Endodermal cell (in vitro differentiated cells): ENCODE results near the gene INSC. TPM values are rescaled to one million over a fixed set of nuclear protein-coding genes. Genes with fewer than 3 reads are reported as not detected.

Experiments
- DNase-seq: peaks from one replicate; pipeline ENCODE4 v3.0.0-alpha.2; 2017
- H3K27ac ChIP-seq: 2 replicates; pipeline ENCODE4 v1.5.1; 2013; ENCODE audit warnings: mild to moderate bottlenecking, low read depth, low read length, moderate library complexity
- H3K27me3 ChIP-seq: 2 replicates; pipeline ENCODE4 v1.6.1; 2013; ENCODE audit warnings: mild to moderate bottlenecking, low read length, moderate library complexity; ENCODE audit not compliant: insufficient read depth, control insufficient read depth, poor library complexity, severe bottlenecking
- H3K36me3 ChIP-seq: 2 replicates; pipeline ENCODE4 v1.7.0; 2013; ENCODE audit warnings: mild to moderate bottlenecking, low read length, moderate library complexity; ENCODE audit not compliant: control insufficient read depth, insufficient read depth
- H3K4me1 ChIP-seq: one replicate; pipeline ENCODE4 v1.7.0; 2013; ENCODE audit warnings: low read length; ENCODE audit not compliant: control insufficient read depth, insufficient read depth
- H3K4me3 ChIP-seq: 2 replicates; pipeline ENCODE4 v1.5.1; 2013; ENCODE audit warnings: mild to moderate bottlenecking, low read length, moderate library complexity
- H3K9ac ChIP-seq: 2 replicates; pipeline ENCODE4 v1.6.1; 2013; ENCODE audit warnings: mild to moderate bottlenecking, low read length, moderate library complexity; ENCODE audit not compliant: poor library complexity, severe bottlenecking; ENCODE audit errors: extremely low read depth
- H3K9me3 ChIP-seq: 2 replicates; pipeline ENCODE4 v1.6.1; 2013; ENCODE audit warnings: mild to moderate bottlenecking, low read length, moderate library complexity; ENCODE audit not compliant: control insufficient read depth
- H3K27ac Mint-ChIP-seq: 2 replicates; pipeline ENCODE4 v1.8.0; 2020; ENCODE audit warnings: mixed read lengths
- H3K27me3 Mint-ChIP-seq: 2 replicates; pipeline ENCODE4 v1.8.0; 2021; ENCODE audit warnings: mild to moderate bottlenecking, mixed read lengths; ENCODE audit not compliant: insufficient read depth
- H3K36me3 Mint-ChIP-seq: 2 replicates; pipeline ENCODE4 v1.8.0; 2020; ENCODE audit warnings: low read depth, mixed read lengths
- H3K4me1 Mint-ChIP-seq: 2 replicates; pipeline ENCODE4 v1.8.0; 2020; ENCODE audit warnings: mixed read lengths
- H3K4me3 Mint-ChIP-seq: 2 replicates; pipeline ENCODE4 v1.8.0; 2020; ENCODE audit warnings: mild to moderate bottlenecking, moderate library complexity, mixed read lengths
- H3K9me3 Mint-ChIP-seq: 2 replicates; pipeline ENCODE4 v1.8.0; 2020; ENCODE audit warnings: mild to moderate bottlenecking, mixed read lengths
- CTCF ChIP-seq: fragments of 200-600 bp; sonication (generic); conservative IDR thresholded peaks from 2 replicates; pipeline ENCODE4 v1.5.0; 2021; ENCODE audit warnings: antibody characterized with exemption, mild to moderate bottlenecking
- whole genome bisulfite sequencing, 2 experiments: methylation state at CpG; one replicate each; pipeline versions ENCODE4 v1.1.5 to v1.1.7; 2013; ENCODE audit warnings: missing lambda C conversion rate in 2 of 2, mixed read lengths in 1 of 2; ENCODE audit not compliant: insufficient coverage in 1 of 2, insufficient read length in 1 of 2; 5-methylcytosine and 5-hydroxymethylcytosine counted together
- total RNA-seq, 2 donors: library from RNA; stranded (reverse); fragmentation: NEBNext Ultra II Directional in 1 of 2; extraction: Animal tissue kit (Norgen Biotek cat#: 25700) in 1 of 2; gene quantifications; 2 replicates in 1 of 2; 3 replicates in 1 of 2; pipeline ENCODE4 v1.2.1, GENCODE V29; 2021

Gene INSC
- total RNA-seq, 2 donors from 2014 or later: not detected

DNA sequence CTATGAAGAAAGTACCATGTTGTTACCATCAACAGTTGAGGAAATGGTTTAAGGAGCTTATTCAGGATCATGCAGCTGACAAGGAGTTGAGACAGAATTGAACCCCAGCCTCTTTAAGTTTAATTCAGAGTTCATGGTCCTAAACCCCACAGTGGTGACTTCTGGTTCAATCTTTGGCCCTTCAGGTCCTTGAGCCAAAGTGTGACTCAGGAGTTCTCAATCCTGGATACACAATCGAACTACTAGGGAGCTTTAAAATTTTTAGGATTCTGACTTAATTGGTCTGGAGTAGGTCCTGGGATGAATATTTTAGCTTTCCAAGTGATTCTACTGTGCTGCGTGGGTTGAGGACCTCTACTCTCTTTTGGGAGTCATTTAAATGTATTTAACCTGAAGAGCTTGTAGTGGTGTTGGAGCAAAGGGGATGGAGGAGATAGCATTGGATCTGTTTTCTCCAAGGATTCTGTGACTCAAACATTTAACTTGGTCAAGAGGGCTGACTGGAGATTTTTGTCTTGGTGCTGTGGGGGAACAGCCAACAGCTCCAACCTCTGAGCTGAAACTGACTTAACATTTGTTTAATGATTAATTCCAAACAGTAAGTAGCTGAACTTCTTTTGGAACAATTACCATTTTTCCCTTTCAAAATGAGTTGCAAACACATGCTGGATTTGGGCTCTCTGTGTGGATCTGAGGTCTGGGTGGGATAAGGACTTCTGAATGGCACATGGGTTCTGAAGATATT lies 80.1 kb downstream of the INSC start:
- no peak overlapping the region for H3K4me3 ChIP-seq
- DNase-seq: peak; percentile 9
- no peaks in the 10 kb centered on the region for H3K9me3 ChIP-seq
- H3K4me3 Mint-ChIP-seq: no peak overlapping the region
- H3K36me3 ChIP-seq: no peaks in the 10 kb centered on the region
- no peak overlapping the region for H3K27ac Mint-ChIP-seq
- TF ChIP-seq CTCF: no peak
- peaks cover 9% of the 10 kb centered on the region for H3K4me1 Mint-ChIP-seq
- peaks cover 7% of the 10 kb centered on the region for H3K27me3 Mint-ChIP-seq
- no peak overlapping the region for H3K27ac ChIP-seq
- H3K9ac ChIP-seq: no peak overlapping the region
- 90 to 100% methylated on average over 1 to 2 of the region's 2 CpGs for WGBS, 2 experiments
- no peaks in the 10 kb centered on the region for H3K9me3 Mint-ChIP-seq
- peaks cover 2% of the 10 kb centered on the region for H3K27me3 ChIP-seq
- H3K36me3 Mint-ChIP-seq: no peaks in the 10 kb centered on the region
- peaks cover 4% of the 10 kb centered on the region for H3K4me1 ChIP-seq

DNA sequence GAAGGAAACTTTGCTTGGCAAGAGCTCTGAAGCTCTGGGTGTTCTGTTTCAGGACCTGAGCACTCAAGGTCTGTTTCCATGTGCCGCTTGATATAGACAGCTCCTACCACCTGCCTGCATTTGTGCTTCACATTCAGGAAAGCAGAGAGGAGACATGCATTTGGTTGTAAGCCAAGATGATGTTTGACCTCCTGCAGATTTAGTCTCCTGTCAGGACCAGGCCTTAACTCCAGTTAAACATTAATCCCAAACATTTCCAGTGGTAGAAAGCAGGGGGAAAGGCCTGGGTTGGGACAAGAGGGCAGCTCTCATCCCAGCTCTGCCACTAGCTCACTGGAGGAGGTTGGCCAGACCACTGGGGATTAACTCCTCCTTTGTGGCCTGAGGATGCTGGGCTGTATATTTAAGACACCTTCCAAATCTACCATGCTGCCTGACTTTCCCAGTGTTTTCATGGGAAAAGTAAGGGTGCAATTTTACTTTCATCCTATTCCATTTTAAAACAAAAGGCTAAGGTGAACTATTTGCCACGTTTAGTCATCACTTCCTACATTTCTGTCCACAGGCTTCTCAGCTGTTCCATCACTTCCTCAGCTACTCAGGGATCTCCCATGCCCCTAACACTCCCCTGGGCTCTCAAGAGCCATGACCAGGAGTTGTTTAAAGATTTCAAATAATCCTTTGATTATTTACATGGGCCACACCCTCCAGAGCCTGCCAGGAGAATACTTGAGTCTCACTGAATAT lies 80.9 kb downstream of the INSC start:
- H3K27ac Mint-ChIP-seq: no peak overlapping the region
- peaks cover 8% of the 10 kb centered on the region for H3K27me3 ChIP-seq
- TF ChIP-seq CTCF: no peak
- H3K36me3 ChIP-seq: no peaks in the 10 kb centered on the region
- H3K4me3 ChIP-seq: no peak overlapping the region
- H3K27ac ChIP-seq: no peak overlapping the region
- H3K4me3 Mint-ChIP-seq: no peak overlapping the region
- peaks cover 9% of the 10 kb centered on the region for H3K4me1 Mint-ChIP-seq
- H3K9me3 ChIP-seq: no peaks in the 10 kb centered on the region
- peak; percentile 33 for DNase-seq
- H3K9ac ChIP-seq: no peak overlapping the region
- no peaks in the 10 kb centered on the region for H3K9me3 Mint-ChIP-seq
- WGBS, 2 experiments: 79 to 90% methylated on average over 2 of the region's 2 CpGs
- H3K4me1 ChIP-seq: peaks cover 4% of the 10 kb centered on the region
- H3K36me3 Mint-ChIP-seq: no peaks in the 10 kb centered on the region
- peaks cover 11% of the 10 kb centered on the region for H3K27me3 Mint-ChIP-seq

- Histone ChIP-seq H3K36me3 (no peaks in the 10 kb centered on the region), H3K4me1 (peaks cover 4% of the 10 kb centered on the region), H3K27me3 (peaks cover 8% of the 10 kb centered on the region), H3K9ac (no peak overlapping the region), H3K4me3 (no peak overlapping the region), H3K27ac (no peak overlapping the region), H3K9me3 (no peaks in the 10 kb centered on the region)
- DNase-seq: peak; percentile 12
- Mint-ChIP-seq H3K27ac (no peak overlapping the region), H3K9me3 (no peaks in the 10 kb centered on the region), H3K36me3 (no peaks in the 10 kb centered on the region), H3K4me1 (peaks cover 9% of the 10 kb centered on the region), H3K27me3 (peaks cover 11% of the 10 kb centered on the region), H3K4me3 (no peak overlapping the region)
- TF ChIP-seq CTCF: no peak
- 86 to 88% methylated on average over 1 of the region's 1 CpG for WGBS, 2 experiments
These were observed 82.0 kb downstream of the INSC start for GRCh38 chr11:15196704-15197103.
